Measurements from ENCODE around the gene FKBP10. TPM values are rescaled to one million over a fixed set of nuclear protein-coding genes. Genes with fewer than 3 reads are reported as not detected.

The FKBP10 gene
- total and polyA plus RNA-seq, 9 of the 15 experiments (the other 6 are each of a cell fraction or from before 2014, with no cell fraction given) = 0.03 to 3.0 (median 1.4) TPM; not detected in 1

DNA sequence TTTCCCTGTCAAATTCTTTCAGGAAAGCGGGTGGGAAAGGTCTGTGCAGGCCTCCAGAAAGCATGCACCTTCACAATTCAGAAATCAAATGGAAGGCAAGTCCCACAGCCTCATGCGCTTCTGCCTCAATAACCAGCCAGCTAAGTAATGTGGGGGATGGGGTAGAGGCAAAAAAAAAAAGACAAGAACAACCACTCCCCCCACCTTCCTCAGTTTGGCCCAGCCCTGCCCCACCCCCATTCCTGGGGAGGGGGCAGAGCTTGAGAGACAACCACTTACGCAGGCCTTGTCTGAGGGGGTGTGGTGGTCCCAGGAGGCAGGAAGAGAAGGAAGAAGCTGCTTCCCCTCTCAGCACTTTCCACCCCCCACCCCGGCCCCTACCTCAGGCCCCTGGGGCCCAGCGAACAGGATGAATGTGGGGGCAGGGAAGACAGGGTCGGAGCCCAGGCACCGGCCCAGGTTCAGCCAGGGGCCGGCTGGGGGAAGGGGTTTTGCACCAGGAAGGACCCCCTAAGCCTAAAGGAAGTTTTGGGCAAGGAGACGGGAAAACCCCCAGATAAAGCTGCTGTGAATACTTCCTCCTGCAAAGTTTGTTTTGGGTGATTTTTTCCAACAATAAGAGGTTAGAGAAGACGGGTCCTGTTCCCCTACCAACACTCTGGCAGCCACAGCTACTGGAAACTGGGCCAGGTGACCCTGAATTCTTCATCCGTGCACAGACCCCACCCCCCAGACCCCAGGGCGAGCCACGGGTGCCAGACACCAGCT, 27.5 kb upstream of the FKBP10 start:
- ATAC-seq = peak; percentile 27
- ChIA-PET CTCF (ENCODE audit: low intra/inter-chr PET ratio) (interaction anchor here (0.7 kb wide), 1 partner anchor 17 kb away, joined by 4 read pairs; no protein-coding TSS in a partner anchor), POLR2A (interaction anchor here (0.6 to 3.7 kb wide), 17 partner anchors 8 to 567 kb away, joined by 3 to 30 read pairs (median 4); partner anchors contain the start of gene KLHL11)
- peak overlapping the region; percentile 89 for H3K27ac ChIP-seq (ENCODE audit: extremely low read depth, low read depth, low read length)
- TSS peak; percentile 45 for BruUV-seq (replicated peaks)
- intact Hi-C loops (cut with micrococcal nuclease) = loop anchor here (2.0 kb wide), 1 partner anchor 16 kb away; no protein-coding TSS in a partner anchor
- peaks cover 34 to 42% of the 10 kb centered on the region in 2 experiments for H3K4me1 ChIP-seq (replicated peaks in 1 of 2; ENCODE audit: control insufficient read depth in 2 of 2, insufficient read depth in 2 of 2, low read length in 2 of 2)
- peak; percentile 36 to 92 (median 60) for DNase-seq (ENCODE audit: extremely low read depth in 1 of 4, low spot score in 3 of 4)
- H3K4me2 ChIP-seq (ENCODE audit: insufficient read depth, low read length) = peak overlapping the region; percentile 97
- H3K9ac ChIP-seq (ENCODE audit: insufficient read depth in 1 of 2, low read depth in 2 of 2, low read length in 2 of 2) = peak overlapping the region; percentile 80 to 96
- peaks cover 9% of the 10 kb centered on the region for H4K20me1 ChIP-seq (replicated peaks; ENCODE audit: control insufficient read depth, insufficient read depth, low read length)
- no peaks in the 10 kb centered on the region for H3K27me3 ChIP-seq (ENCODE audit: control insufficient read depth in 2 of 2, insufficient read depth in 2 of 2, low read length in 2 of 2)
- in situ Hi-C loops (cut with MboI) = no loop called here
- H3K9me1 ChIP-seq (ENCODE audit: control insufficient read depth, insufficient read depth, low read length) = peaks cover 7% of the 10 kb centered on the region
- peak overlapping the region; percentile 78; the same call in 1 of the 2 replicates for H2AFZ ChIP-seq (ENCODE audit: low read depth, low read length)
- H3K79me2 ChIP-seq (ENCODE audit: control insufficient read depth, insufficient read depth, low read length) = peaks cover 55% of the 10 kb centered on the region
- peak overlapping the region; percentile 59 for H3K4me3 ChIP-seq
- H3K36me3 ChIP-seq (ENCODE audit: control insufficient read depth, insufficient read depth, low read length) = peaks cover 17% of the 10 kb centered on the region; the same call in 1 of the 3 replicates
- peak; percentile 80 for FAIRE-seq
- 0% methylated on average over 12 of the region's 13 CpGs for WGBS (ENCODE audit: insufficient coverage, low coverage, missing lambda C conversion rate)
- no peaks in the 10 kb centered on the region for H3K9me3 ChIP-seq (replicated peaks; ENCODE audit: control insufficient read depth, insufficient read depth, low read depth, low read length)
- TF ChIP-seq TRIM28 (IDR thresholded peaks at IDR 0.05) (no peak), NRF1 (conservative IDR thresholded peaks at IDR 0.05 in 1 of 2, IDR thresholded peaks at IDR 0.05 in 1 of 2) (peak in 1 of 2 experiments; percentile 21; a peak in 1 of 4 replicates), SMARCC2 (IDR thresholded peaks at IDR 0.05; ENCODE audit: low read depth) (no peak), SUPT5H (IDR thresholded peaks at IDR 0.05) (peak; percentile 34), E2F3 (CRISPR knock-in tag; IDR thresholded peaks at IDR 0.05) (no peak), TCF7L2 (IDR thresholded peaks at IDR 0.05; ENCODE audit: low read depth, low read length) (no peak), MECOM (CRISPR knock-in tag; IDR thresholded peaks at IDR 0.05) (no peak), POLR2A (conservative IDR thresholded peaks at IDR 0.05) (peak; percentile 44), FUS (optimal IDR thresholded peaks at IDR 0.05; ENCODE audit: low read depth, low read length) (no peak), PML (IDR thresholded peaks at IDR 0.05; ENCODE audit: low read length) (no peak), XRCC4 (IDR thresholded peaks at IDR 0.05; ENCODE audit: extremely low read depth, insufficient read depth, insufficient read length) (no peak), HDAC2 (IDR thresholded peaks at IDR 0.05) (peak; percentile 14; the same call in 1 of the 2 replicates), MCM5 (IDR thresholded peaks at IDR 0.05; ENCODE audit: low read depth) (no peak), EHMT2 (IDR thresholded peaks at IDR 0.05) (no peak)
- TF ChIP-seq, protein P1, sequence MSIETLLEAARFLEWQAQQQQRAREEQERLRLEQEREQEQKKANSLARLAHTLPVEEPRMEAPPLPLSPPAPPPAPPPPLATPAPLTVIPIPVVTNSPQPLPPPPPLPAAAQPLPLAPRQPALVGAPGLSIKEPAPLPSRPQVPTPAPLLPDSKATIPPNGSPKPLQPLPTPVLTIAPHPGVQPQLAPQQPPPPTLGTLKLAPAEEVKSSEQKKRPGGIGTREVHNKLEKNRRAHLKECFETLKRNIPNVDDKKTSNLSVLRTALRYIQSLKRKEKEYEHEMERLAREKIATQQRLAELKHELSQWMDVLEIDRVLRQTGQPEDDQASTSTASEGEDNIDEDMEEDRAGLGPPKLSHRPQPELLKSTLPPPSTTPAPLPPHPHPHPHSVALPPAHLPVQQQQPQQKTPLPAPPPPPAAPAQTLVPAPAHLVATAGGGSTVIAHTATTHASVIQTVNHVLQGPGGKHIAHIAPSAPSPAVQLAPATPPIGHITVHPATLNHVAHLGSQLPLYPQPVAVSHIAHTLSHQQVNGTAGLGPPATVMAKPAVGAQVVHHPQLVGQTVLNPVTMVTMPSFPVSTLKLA (conservative IDR thresholded peaks at IDR 0.05) = no peak
- TF ChIP-seq, protein P2, sequence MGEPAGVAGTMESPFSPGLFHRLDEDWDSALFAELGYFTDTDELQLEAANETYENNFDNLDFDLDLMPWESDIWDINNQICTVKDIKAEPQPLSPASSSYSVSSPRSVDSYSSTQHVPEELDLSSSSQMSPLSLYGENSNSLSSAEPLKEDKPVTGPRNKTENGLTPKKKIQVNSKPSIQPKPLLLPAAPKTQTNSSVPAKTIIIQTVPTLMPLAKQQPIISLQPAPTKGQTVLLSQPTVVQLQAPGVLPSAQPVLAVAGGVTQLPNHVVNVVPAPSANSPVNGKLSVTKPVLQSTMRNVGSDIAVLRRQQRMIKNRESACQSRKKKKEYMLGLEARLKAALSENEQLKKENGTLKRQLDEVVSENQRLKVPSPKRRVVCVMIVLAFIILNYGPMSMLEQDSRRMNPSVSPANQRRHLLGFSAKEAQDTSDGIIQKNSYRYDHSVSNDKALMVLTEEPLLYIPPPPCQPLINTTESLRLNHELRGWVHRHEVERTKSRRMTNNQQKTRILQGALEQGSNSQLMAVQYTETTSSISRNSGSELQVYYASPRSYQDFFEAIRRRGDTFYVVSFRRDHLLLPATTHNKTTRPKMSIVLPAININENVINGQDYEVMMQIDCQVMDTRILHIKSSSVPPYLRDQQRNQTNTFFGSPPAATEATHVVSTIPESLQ (CRISPR knock-in tag; IDR thresholded peaks at IDR 0.05) = no peak
- TF ChIP-seq, protein P3, sequence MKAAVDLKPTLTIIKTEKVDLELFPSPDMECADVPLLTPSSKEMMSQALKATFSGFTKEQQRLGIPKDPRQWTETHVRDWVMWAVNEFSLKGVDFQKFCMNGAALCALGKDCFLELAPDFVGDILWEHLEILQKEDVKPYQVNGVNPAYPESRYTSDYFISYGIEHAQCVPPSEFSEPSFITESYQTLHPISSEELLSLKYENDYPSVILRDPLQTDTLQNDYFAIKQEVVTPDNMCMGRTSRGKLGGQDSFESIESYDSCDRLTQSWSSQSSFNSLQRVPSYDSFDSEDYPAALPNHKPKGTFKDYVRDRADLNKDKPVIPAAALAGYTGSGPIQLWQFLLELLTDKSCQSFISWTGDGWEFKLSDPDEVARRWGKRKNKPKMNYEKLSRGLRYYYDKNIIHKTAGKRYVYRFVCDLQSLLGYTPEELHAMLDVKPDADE (conservative IDR thresholded peaks at IDR 0.05; ENCODE audit: control insufficient read depth, low read depth, low read length) = no peak

Measured in K562 (cell line).